NK-92 treated with Interleukin-12 subunit alpha and Interleukin-12 subunit beta, amount 100 ng/mL, for 24 hours (cell line): ENCODE data around the gene CCDC40.

ENCODE experiments used
- DNase-seq: peaks from one replicate; lab custom pipeline; 2025; lab: John Stamatoyannopoulos, UW

CCDC40 gene

GRCh38 chr17:80000136-80000535 is 36.3 kb upstream of the CCDC40 start:
- DNase-seq, result no peak

- DNase-seq, result no peak
Measured at GRCh38 chr17:80000981-80001775, 35.3 kb upstream of the CCDC40 start.

- no peak for DNase-seq
Measured at GRCh38 chr17:80002070-80002641, 34.3 kb upstream of the CCDC40 start.

- no peak for DNase-seq
Measured at GRCh38 chr17:80002690-80003490, 33.6 kb upstream of the CCDC40 start.

- DNase-seq, result no peak
Measured at GRCh38 chr17:80003969-80004368, 32.5 kb upstream of the CCDC40 start.

- peak; percentile 38 for DNase-seq
Measured at GRCh38 chr17:80005360-80006338, 30.8 kb upstream of the CCDC40 start.

- DNase-seq, result no peak
Measured at GRCh38 chr17:80006339-80006720, 30.1 kb upstream of the CCDC40 start.

- DNase-seq, result no peak
Measured at GRCh38 chr17:80006811-80007752, 29.4 kb upstream of the CCDC40 start.

- no peak for DNase-seq
Measured at GRCh38 chr17:80007939-80008338, 28.5 kb upstream of the CCDC40 start.

GRCh38 chr17:80008383-80008840 is 28.0 kb upstream of the CCDC40 start:
- DNase-seq, result peak; percentile 58

- no peak for DNase-seq
Measured at GRCh38 chr17:80008848-80009247, 27.6 kb upstream of the CCDC40 start.

GRCh38 chr17:80009391-80010282 is 26.8 kb upstream of the CCDC40 start:
- no peak for DNase-seq

GRCh38 chr17:80010283-80010858 is 26.1 kb upstream of the CCDC40 start:
- DNase-seq, result no peak

GRCh38 chr17:80011989-80012555 is 24.4 kb upstream of the CCDC40 start:
- DNase-seq, result no peak

GRCh38 chr17:80012765-80013741 is 23.4 kb upstream of the CCDC40 start:
- DNase-seq, result no peak

GRCh38 chr17:80017226-80018010 is 19.0 kb upstream of the CCDC40 start:
- DNase-seq, result no peak
